ENCODE data around the gene CYP2C18.

GRCh38 chr10:94680544-94680943 is 3.0 kb upstream of the CYP2C18 start:
- TF ChIP-seq CTCF (IDR thresholded peaks at IDR 0.05): no peak
- no peak for TF ChIP-seq POLR2A (IDR thresholded peaks at IDR 0.05)

All from tibial nerve (tissue), 3 donors.